ENCODE data around the gene YWHAQ.
"Not testable (repeated sequence)": the region's sequence is repeated elsewhere in the genome, so short reads cannot be mapped to it uniquely, and the experiment has no call there.

Gene YWHAQ

DNA sequence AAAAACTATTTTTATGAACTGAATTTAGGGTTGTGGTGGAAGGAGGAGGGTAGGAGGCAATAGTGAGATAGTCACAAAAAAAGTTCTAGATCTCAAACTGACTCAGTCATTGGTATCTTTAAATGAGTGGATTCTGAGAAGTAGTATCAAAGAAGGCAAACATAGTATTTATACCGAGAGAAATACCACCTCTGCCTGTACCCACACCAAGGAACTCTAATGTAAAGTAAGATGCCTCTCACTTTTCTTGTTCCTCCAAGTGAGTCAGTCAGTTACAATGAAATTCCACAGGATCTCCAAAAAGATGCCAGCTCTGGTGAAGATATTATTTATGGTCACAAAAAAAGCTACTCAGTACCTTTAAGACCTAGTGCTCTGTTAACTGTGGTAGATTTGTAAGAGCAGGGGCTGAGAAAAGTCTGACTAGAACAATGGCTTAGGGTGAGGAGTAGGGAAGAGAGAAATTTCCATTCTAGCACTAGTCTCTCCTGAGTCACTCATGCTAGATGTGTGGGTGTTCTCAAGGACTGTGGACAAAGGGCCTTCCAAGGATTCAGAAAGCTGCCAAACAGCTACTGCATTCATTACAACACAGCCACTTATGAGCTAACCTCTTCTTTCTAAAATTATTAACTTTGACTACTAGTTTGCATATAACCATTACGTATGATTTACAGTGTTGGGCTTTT, 36.3 kb downstream of the YWHAQ start:
- no peak for DNase-seq (ENCODE audit: low read depth, low spot score)

DNA sequence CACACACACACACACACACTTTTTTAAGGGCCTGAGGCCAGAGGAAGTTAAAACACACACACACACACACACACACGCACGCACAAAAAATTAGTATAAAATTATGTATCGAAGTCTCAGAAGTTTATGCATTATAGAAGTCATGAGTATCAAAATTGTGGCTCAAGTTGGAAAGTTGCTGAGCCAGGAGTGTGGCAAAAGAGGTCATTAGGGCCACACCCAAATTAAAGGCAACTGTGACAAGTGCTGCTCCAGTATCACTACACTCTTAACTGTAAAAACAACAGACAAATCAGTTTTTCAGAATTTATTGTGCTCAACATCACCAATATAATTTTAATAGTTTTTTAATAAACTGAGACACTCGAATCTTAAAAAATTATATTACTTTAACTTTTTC, 36.9 kb downstream of the YWHAQ start:
- DNase-seq (ENCODE audit: low read depth, low spot score): no peak

DNA sequence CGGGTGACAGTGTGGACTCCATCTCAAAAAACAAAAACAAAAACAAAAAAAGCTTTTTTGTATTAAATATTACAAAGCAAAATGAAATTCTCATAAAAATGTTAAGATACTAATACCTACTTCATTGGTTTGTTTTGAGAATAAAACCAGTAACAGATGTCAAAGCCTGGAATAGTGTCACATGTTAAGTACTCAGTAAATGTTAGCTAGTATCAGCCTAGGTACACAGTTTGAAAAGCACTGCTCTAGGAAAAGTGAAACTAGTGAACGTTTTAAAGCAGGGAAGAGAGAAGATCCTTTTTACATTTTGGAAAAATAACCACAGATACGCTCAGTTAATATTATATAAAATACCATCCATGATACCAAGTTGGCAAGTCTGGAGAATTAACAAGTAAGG, 38.1 kb downstream of the YWHAQ start:
- DNase-seq (ENCODE audit: low read depth, low spot score): no peak

DNA sequence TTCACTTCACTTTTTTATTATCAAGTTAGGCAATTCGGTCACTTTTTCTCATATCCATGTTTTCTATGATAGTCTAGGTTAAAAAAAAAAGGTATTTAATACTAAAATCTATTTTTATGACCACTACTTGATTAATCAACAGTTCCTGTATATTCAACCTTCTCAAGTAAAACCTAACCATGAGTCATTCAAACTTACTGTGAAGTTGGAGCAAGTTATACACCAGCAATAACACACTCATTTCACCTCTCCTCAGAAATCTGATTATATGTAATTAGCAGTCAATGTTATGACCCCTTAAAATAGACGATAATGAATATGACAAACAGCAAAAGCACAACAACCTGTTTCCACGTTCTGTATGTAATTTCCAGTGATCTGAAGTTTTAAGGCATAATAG, 40.2 kb downstream of the YWHAQ start:
- no peak for DNase-seq (ENCODE audit: low read depth, low spot score)

DNA sequence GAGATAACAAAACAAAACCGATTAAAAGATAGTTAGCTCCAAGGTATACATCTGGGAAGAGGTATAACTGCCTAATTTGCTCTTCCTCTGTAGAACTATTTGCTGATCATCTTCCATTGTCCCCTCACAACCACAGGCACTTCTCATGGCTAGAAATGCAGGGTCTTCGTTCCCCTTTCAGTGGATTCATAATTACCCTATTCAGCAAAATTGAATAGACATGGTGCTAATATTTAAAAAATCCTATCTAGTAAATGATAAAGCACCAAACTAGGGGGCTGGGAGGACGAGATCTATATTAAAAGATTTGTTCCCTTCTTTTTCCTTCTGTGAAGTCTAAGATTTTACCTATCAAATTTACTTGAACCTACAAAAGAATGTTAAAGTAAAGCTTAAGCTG, 44.3 kb downstream of the YWHAQ start:
- no peak for DNase-seq (ENCODE audit: low read depth, low spot score)

DNA sequence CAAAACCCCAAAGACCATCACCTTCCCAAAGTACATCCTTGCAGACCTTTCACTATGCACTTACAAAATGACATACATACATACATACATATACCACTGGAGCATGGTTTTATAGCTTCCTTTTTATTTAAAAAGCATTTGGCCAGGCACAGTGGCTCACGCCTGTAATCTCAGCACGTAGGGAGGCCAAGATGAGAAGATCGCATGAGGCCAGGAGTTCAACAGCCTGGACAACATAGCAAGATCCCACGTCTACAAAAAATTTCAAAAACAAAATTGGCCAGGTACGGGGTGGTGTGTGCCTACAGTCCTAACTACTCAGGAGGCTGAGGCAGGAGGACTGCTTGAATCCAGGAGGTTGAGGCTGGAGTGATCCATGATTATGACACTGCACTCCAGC, 45.3 kb downstream of the YWHAQ start:
- no peak for DNase-seq (ENCODE audit: low read depth, low spot score)

DNA sequence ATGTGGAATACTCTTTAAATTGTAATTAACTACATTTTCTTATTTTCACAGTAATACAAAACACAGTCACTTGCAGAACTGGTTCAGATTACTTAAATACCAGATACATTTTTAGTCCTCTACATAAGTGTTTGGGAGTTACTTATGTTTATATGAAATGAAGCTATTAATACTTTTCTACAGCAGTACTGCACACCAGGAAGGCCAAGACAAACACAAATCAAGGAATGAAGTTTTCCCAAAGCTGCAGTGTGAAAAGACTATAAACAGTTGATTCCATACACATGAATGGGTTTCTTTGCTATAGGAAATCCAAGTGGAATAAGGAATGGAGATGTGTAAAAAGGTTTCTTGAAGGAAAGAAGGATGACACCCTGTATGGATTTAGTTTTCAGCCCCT, 45.9 kb downstream of the YWHAQ start:
- DNase-seq (ENCODE audit: low read depth, low spot score): not testable (repeated sequence)

DNA sequence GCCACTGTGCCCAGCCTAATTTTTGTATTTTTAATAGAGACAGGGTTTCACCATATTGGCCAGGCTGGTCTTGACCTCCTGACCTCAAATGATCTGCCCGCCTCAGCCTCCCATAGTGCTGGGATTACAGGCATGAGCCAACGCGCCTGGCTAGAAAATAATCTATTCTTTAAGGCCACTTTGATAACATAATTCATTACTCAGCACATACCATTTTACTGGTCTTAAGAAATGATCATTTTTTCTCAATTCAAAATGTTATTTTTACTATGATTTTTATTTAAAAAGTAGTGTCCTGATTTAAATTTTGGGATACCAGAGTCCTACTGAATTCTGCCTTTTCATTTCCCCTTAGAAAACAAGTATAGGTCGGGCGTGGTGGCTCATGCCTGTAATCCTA, 48.2 kb downstream of the YWHAQ start:
- DNase-seq (ENCODE audit: low read depth, low spot score): no peak

DNA sequence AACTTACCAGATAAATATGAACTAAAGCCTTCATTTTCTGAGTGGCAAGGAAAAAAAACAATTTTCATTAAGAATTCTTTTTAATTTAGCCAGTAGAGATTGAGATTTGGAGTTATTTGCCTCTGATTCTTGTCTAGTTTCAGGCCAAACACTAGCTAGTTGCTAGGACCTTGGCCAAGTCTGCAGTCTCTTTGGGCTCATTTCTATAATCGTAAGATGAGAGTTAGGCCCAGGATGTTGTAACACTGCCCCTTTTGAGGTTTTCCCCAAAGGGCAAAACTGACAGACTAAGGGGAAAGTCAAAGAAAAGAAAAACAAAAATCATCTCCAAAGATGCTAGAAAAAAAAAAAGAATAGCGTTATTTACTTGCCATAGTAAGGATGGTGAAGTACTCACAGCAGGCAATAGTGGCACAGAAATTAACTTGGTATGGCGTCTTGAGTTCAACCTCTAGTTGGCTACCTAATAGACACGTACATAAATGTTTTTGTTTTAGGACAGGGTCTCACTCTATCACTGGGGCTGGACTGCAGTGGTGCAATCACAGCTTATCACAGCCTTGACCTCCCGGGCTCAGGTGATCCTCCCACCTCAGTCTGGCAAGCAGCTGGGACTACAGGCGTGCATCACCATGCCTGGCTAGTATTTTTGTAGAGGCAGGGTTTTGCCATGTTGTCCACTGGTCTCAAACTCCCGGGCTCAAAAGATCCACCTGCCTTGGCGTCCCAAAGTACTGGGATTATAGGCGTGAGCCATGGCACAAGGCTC, 52.1 kb downstream of the YWHAQ start:
- no peak for DNase-seq (ENCODE audit: low read depth, low spot score)

DNA sequence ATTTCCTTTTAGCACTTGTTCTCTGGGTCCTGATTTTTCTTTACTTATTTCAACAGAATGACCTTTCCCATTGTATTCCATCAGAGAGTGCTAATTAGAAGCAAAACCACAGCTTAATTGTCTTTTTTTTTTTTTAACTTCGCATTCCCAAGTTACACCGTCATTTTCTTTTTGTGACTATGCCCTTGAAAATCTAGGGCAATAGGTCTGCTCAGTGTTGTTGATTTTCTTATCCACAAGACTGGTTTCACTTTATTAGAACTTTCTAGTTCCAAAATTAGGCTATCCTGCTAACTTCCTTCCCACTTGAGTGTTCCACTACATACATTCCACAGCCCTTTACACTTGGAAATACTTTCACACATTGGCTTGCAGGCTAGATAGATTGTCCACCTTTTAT, 56.5 kb downstream of the YWHAQ start:
- no peak for DNase-seq (ENCODE audit: low read depth, low spot score)

DNA sequence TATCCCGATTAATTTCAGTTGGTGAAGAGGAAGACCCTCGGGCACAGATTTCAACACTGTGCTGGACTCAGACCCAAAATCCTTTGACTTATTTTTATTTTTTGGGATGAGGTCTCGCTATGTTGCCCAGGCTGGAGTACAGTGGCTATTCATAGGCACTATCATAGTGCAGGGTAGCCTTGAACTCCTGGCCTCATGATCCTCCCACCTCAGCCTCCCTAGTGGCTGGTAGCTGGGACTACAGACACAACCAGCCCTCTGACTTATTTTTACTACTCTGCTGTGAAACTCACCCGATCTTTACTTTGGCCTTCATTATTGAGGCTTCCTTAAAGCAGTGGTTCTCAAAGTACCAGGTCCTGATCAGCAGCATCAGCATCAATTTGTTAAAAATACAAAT, 57.0 kb downstream of the YWHAQ start:
- no peak for DNase-seq (ENCODE audit: low read depth, low spot score)

DNA sequence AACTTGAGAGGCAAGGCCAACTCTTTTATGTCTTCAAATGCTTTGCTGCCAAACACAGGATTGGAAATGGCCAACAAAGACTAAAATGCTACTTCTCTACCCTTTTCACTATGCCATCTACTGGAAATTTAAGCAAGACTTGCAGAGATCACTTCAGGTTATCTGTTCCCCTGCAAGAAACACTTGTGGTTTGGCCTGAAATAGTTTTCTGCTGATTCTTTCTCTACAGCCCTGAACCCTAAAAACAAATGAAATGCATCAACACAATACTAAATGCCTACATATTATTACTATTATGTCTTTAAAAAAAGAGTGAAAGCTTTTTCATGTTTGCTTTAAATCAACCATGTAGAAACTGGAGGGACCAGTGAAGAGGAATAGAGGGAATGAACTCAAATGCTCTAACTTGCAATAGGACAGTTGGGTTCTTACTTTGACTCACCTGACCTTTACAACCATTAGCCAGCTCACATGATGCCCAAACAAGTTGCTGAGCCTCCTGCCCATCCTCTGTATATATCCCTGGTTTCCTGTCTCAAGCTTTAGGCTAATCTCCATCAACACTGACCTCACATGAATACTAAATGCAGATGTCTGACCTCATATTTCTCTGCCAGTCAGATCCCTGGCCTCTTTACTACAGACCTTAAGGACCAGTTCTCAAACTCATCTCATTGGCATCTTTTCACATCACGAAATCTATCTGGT, 57.6 kb downstream of the YWHAQ start:
- DNase-seq (ENCODE audit: low read depth, low spot score): no peak

DNA sequence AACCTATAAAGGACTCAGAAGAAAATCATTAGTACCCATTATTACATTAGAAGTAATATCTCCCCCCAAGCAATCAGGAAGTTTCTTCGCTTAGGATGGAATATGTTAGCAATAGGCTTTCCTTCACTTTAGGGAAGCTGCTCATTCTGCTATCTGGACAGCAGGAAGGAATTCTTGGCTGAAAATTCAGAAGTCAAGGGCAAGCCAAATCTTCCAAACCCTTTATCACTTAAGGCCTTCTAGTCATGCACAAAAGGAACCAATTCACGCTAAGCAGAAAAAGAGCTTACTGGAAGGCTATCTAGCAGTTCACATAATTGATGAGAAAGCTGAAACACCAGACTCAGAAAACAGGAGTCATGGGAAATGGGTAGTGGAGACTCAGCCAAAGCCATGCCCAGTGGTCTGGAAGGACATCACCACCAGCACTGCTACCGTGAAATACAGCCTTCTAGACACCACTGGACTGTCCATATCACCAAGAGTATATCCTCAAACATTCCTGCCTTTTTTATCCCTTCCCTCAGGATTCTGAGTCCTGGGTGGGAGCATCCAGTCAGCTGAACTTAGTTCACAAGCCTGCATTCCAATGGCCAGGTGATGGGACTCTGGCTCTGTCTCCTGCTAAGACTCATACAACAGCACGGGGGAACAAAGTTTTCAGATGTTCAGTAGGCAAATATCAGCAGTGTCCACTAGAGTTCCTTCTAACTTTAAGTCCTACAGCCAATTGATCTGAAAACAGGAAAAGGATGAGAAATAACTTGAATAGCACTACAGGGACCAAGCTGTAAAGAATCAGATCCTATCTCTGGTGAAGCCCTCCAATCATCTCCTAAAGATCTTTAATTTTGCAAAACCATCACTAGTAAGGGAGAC, 60.4 kb downstream of the YWHAQ start:
- DNase-seq (ENCODE audit: low read depth, low spot score): no peak

DNA sequence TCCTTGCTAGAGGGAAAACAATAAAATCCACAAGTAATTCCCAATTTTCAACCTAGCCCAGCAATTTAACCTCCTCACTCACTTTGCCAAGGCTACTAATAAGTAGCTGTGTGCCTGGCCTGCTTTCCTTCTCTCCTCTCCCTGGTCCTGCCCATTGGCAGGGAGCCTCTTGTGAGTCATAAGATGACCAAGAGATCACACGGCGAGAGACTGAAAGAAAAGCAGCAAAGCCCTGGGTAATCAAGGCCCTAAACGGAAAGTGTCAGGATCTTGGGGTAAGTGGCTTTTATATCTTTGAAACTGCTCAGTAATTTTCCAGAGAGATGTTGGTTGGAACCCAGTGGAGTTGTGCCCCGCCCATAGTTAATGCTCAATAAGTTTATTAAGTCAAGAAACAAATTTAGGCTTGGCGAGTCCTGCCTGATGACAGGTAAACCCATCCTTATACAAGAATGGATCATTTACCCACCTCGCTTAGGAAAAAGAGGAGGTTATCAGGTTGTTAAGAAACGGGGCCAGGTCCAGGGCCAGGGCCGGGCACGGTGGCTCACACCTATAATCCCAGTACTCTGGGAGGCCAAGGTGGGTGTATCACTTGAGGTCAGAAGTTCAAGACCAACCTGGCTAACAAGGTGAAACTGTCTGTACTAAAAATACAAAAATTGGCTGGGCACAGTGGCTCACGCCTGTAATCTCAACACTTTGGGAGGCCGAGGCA, 65.2 kb downstream of the YWHAQ start:
- no peak for DNase-seq (ENCODE audit: low read depth, low spot score)

DNA sequence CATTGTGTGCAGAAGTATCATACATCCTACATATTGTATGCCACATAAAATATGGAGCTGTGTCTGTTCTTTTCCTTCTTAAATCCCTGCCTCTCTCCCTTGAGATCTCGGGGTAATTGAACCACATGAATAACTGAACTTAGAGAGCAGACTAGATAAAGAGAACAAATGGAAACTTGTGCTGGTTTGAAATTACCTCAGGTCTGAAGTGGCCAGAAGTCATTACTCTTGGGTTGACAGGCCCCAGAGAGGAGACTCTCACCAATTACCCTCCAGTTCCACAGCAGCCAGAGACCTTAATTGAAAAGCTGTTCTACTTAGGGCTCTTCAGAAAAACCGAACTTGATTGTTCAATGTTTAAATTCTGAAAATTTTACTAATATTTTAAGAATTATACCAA, 70.2 kb downstream of the YWHAQ start:
- no peak for DNase-seq (ENCODE audit: low read depth, low spot score)

DNA sequence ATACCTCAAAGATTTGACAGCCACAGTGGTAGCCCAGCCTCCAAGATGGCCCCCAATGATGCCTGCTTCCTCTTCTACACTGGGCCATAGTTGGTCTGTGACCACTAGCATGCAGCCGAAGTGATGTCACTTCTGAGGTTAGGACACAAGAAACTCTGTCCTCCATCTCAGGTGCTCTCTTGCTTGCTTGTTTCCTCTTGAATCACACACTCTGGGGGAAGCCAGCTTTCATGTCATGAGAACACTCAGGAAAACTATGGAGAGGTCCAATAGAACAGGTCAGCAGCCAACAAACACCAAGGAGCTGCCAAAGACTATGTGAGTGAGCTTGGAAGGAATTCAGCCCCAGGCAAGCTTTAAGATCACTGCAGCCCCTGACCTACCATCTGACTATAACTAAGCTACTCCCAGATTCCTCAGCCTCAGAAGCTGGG, 71.8 kb downstream of the YWHAQ start:
- no peak for DNase-seq (ENCODE audit: low read depth, low spot score)

DNA sequence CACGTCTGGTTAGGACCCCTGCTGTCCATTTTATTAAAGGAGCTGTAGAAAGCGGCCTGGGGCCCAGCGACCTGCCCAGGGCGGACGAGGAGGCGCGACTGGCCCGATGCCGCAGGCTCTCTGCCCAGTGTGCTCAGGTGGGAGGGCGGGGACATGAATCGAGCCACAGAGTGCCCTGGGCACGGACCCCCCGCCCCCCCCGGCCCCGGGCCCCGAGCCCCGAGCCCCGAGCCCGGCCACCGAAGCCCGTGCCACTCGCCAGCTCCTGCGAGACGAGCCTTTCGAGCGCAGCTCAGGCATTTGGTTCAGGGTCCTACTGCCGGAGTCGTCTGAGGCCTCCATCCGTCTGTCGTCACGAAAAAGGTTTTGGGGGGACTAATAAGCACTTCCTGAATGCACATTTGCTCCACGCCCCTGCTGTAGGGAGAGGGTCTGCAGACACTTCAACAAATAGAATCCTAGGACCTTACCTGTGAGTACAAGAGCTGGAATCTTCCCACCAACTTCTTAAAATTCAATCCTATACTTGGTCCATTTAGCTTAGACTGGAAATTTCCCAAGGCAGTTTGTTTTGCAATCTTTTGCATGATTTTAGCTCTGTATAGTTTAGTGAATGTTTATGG, 74.6 kb downstream of the YWHAQ start:
- DNase-seq (ENCODE audit: low read depth, low spot score): no peak

DNA sequence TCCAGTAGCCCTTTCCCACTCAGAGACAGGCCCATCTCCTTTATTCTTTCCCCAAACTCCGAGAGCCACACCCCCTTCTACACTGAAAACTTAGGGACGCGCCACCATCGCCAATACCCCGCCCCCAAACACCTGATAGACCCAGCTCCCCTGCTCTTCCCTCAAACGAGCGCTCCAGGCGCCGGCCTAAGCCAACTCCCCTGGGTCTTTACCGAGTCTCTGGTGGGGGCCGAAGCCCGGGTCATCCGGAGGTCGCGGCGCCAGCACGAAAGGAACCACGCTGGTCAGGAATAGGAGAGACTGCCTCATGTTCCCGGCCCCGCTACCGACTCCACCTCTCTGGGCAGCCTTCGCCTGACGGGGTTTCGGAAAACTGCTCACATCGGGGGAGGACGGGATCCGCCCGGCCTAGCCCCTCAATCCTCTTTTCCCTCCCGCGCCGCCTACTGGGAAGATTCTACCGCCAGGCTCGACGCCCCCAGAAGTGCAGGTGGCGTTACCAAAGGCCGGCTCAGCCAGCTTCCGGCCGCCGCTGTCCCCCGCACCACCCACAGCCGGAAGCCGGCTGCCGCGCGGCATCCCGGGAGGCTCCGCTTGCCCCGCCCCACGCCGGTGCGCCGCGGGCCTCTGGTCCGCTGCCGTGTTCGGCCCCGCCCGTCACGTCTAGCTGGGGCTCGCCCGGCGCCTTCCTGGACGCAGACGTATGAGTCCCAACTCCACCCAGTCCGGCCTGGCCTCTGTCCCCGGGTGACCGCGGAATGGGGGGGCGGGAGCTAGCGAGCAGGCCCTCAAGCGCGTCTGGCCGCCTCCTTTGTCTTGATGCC, 75.3 kb downstream of the YWHAQ start, which contains the start of gene ADAM17:
Gene ADAM17 (minus strand): TSS at position 534 of the 824 bp plus-strand sequence. CDS start 225 bp downstream, at position 309.
- DNase-seq (ENCODE audit: low read depth, low spot score): peak; percentile 59

DNA sequence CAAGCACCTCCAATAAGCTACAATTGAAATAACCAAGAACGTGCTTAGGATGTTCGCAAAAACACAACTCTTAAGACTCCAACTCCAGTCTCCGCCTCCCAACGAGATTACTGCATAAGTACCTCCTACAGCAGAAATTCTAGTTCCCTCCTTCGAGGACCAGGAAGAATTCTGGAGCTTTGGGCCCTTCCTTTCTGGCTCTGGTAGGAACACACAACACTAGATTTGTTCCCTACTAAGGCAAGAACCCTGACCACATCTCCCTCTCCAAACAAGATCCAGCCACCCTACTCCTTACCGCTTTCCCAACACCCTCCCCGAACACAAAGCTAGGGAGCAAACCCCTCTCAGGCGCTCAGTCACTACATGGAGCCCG, 75.9 kb downstream of the YWHAQ start:
- DNase-seq (ENCODE audit: low read depth, low spot score): no peak

All from activated naive CD8-positive, alpha-beta T cell treated with anti-CD3 and anti-CD28 coated beads, Interleukin-2, amount 50 U/mL, for 16 hours (primary cell).